ENCODE results near the gene PARD3B.

- TF ChIP-seq CTCF (conservative IDR thresholded peaks at IDR 0.05), result no peak
- no peak for TF ChIP-seq EZH2 (IDR thresholded peaks at IDR 0.05; ENCODE audit: low read depth)
These were observed 1098.7 kb downstream of the PARD3B start for GRCh38 chr2:205644018-205644417.

Data from PC-9 (cell line).